Fibroblast of lung (primary cell): ENCODE data around the gene GP5.

Experiments
- CTCF ChIP-seq, 2 donors: IDR thresholded peaks in 1 of 2; conservative IDR thresholded peaks in 1 of 2; 1 replicate in 1 of 2; 2 replicates in 1 of 2; pipeline ENCODE4 v1.5.1; 2011 to 2012; ENCODE audit warnings: low read length in 2 of 2, control low read depth in 1 of 2, inconsistent platforms in 1 of 2, low read depth in 1 of 2, mild to moderate bottlenecking in 1 of 2
- EZH2 ChIP-seq: IDR thresholded peaks from 2 replicates; pipeline ENCODE4 v1.5.1; 2012; ENCODE audit warnings: low read length, control low read depth, mild to moderate bottlenecking; ENCODE audit errors: missing control alignments

- no peak for TF ChIP-seq CTCF (conservative IDR thresholded peaks at IDR 0.05 in 1 of 2, IDR thresholded peaks at IDR 0.05 in 1 of 2; ENCODE audit: low read depth in 1 of 2, low read length in 2 of 2)
- no peak for TF ChIP-seq EZH2
Observed at GRCh38 chr3:194357681-194358080, 41.4 kb downstream of the GP5 start.
